Medulla oblongata (tissue), 1 donor: ENCODE results near the gene WDPCP.
A peak's percentile ranks its signal among the peaks of the same experiment; 100 is the strongest.
"Not testable (repeated sequence)": the region's sequence is repeated elsewhere in the genome, so short reads cannot be mapped to it uniquely, and the experiment has no call there.

Experiments
- DNase-seq: peaks from one replicate; pipeline ENCODE4 v3.0.0-alpha.2; 2015; ENCODE audit errors: extremely low spot score

Gene WDPCP

GRCh38 chr2:63257473-63257872 lies 330.8 kb downstream of the WDPCP start:
- DNase-seq = no peak

GRCh38 chr2:63249161-63249560 lies 339.1 kb downstream of the WDPCP start:
- no peak for DNase-seq

GRCh38 chr2:63242747-63243146 lies 345.5 kb downstream of the WDPCP start:
- no peak for DNase-seq

GRCh38 chr2:63225964-63226686 lies 362.2 kb downstream of the WDPCP start:
- no peak for DNase-seq

- DNase-seq = no peak
Measured at GRCh38 chr2:63218800-63219526, 369.3 kb downstream of the WDPCP start.

- no peak for DNase-seq
Measured at GRCh38 chr2:63195310-63195709, 393.0 kb downstream of the WDPCP start.

GRCh38 chr2:63194175-63194574 lies 394.1 kb downstream of the WDPCP start:
- no peak for DNase-seq

- DNase-seq = no peak
Measured at GRCh38 chr2:63192889-63193774, 395.1 kb downstream of the WDPCP start.

GRCh38 chr2:63192169-63192888 lies 395.9 kb downstream of the WDPCP start:
- DNase-seq = no peak

GRCh38 chr2:63189026-63189425 lies 399.3 kb downstream of the WDPCP start:
- peak; percentile 13 for DNase-seq

- no peak for DNase-seq
Measured at GRCh38 chr2:63186331-63186730, 401.9 kb downstream of the WDPCP start.

- DNase-seq = no peak
Measured at GRCh38 chr2:63163161-63163820, 425.0 kb downstream of the WDPCP start.

- DNase-seq = no peak
Measured at GRCh38 chr2:63159262-63159661, 429.0 kb downstream of the WDPCP start.

GRCh38 chr2:63136683-63137082 lies 451.6 kb downstream of the WDPCP start:
- DNase-seq = not testable (repeated sequence)

- no peak for DNase-seq
Measured at GRCh38 chr2:63132020-63132419, 456.3 kb downstream of the WDPCP start.

- no peak for DNase-seq
Measured at GRCh38 chr2:63131196-63131595, 457.1 kb downstream of the WDPCP start.

GRCh38 chr2:63127594-63127993 lies 460.7 kb downstream of the WDPCP start:
- DNase-seq = no peak

- no peak for DNase-seq
Measured at GRCh38 chr2:63124850-63125249, 463.4 kb downstream of the WDPCP start.

- no peak for DNase-seq
Measured at GRCh38 chr2:63124218-63124617, 464.1 kb downstream of the WDPCP start.

GRCh38 chr2:63122921-63123320 lies 465.4 kb downstream of the WDPCP start:
- no peak for DNase-seq
